Neural cell (in vitro differentiated cells): ENCODE data around the gene NR4A3. TPM values are rescaled to one million over a fixed set of nuclear protein-coding genes. Genes with fewer than 3 reads are reported as not detected.

Source experiments
- H2AFZ ChIP-seq: fragments of 200-600, 300-800 bp; sonication (generic), shearing (Covaris generic); 2 replicates; pipeline ENCODE4 v1.6.0; 2014; ENCODE audit warnings: low read depth, mild to moderate bottlenecking, antibody characterized with exemption, low read length, moderate library complexity
- H3F3A ChIP-seq: fragments of 200-600 bp; shearing (Covaris generic); 2 replicates; pipeline ENCODE4 v1.6.1; 2016; ENCODE audit warnings: mild to moderate bottlenecking, moderate library complexity, mixed read lengths, antibody characterized with exemption, low read length; ENCODE audit not compliant: insufficient read depth, poor library complexity, severe bottlenecking
- H3K27ac ChIP-seq: fragments of 200-600, 300-800 bp; sonication (generic), shearing (Covaris generic); 2 replicates; pipeline ENCODE4 v1.5.1; 2014; ENCODE audit warnings: mild to moderate bottlenecking, low read length, moderate library complexity
- H3K27me3 ChIP-seq: fragments of 300-800, 200-600 bp; sonication (generic), shearing (Covaris generic); 2 replicates; pipeline ENCODE4 v1.6.0; 2014; ENCODE audit warnings: mild to moderate bottlenecking, low read depth, low read length, moderate library complexity; ENCODE audit not compliant: insufficient read depth
- H3K36me3 ChIP-seq: fragments of 300-800, 200-600 bp; sonication (generic), shearing (Covaris generic); 2 replicates; pipeline ENCODE4 v1.5.1; 2014; ENCODE audit warnings: mild to moderate bottlenecking, antibody characterized with exemption, low read length, moderate library complexity; ENCODE audit not compliant: insufficient read depth
- H3K4me2 ChIP-seq: fragments of 300-800, 200-600 bp; sonication (generic), shearing (Covaris generic); 2 replicates; pipeline ENCODE4 v1.6.0; 2014; ENCODE audit warnings: mild to moderate bottlenecking, low read length
- H3K4me3 ChIP-seq: fragments of 300-800, 200-600 bp; sonication (generic), shearing (Covaris generic); 2 replicates; pipeline ENCODE4 v1.5.1; 2014; ENCODE audit warnings: mild to moderate bottlenecking, low read length, moderate library complexity
- H3K79me2 ChIP-seq: fragments of 200-600 bp; shearing (Covaris generic); replicated peaks from 2 replicates; pipeline ENCODE4 v1.6.0; 2014; ENCODE audit warnings: mild to moderate bottlenecking, low read length, moderate library complexity; ENCODE audit not compliant: insufficient read depth
- H3K9ac ChIP-seq: fragments of 300-800, 200-600 bp; sonication (generic), shearing (Covaris generic); 2 replicates; pipeline ENCODE4 v1.6.1; 2016; ENCODE audit warnings: mild to moderate bottlenecking, low read length, mixed read lengths
- H3K9me2 ChIP-seq: fragments of 200-600 bp; shearing (Covaris generic); 2 replicates; pipeline ENCODE4 v1.6.1; 2016; ENCODE audit warnings: mild to moderate bottlenecking, low read length, mixed read lengths; ENCODE audit not compliant: insufficient read depth
- H3K9me3 ChIP-seq: fragments of 200-600, 300-800 bp; sonication (generic), shearing (Covaris generic); 2 replicates; pipeline ENCODE4 v1.6.1; 2016; ENCODE audit warnings: mild to moderate bottlenecking, mixed run types, low read length, moderate library complexity, mixed read lengths
- H4K20me1 ChIP-seq: fragments of 200-600 bp; shearing (Covaris generic); 2 replicates; pipeline ENCODE4 v1.6.1; 2016; ENCODE audit warnings: mild to moderate bottlenecking, mixed run types; ENCODE audit not compliant: insufficient read depth
- CTCF ChIP-seq: fragments of 450-650 bp; IDR thresholded peaks from 2 replicates; pipeline ENCODE4 v1.5.1; 2014; ENCODE audit warnings: antibody characterized with exemption, mild to moderate bottlenecking, moderate library complexity; ENCODE audit not compliant: poor library complexity, severe bottlenecking
- EP300 ChIP-seq: fragments of 450-650 bp; conservative IDR thresholded peaks from 2 replicates; pipeline ENCODE4 v1.6.1; 2014; ENCODE audit warnings: antibody characterized with exemption, mild to moderate bottlenecking, moderate library complexity; ENCODE audit not compliant: poor library complexity, severe bottlenecking
- EZH2 ChIP-seq: fragments of 200-600, 300-800 bp; shearing (Covaris generic), sonication (generic); IDR thresholded peaks from 2 replicates; pipeline ENCODE4 v1.6.1; 2014; ENCODE audit warnings: antibody characterized with exemption, low read length, borderline replicate concordance, mild to moderate bottlenecking; ENCODE audit not compliant: insufficient read depth, poor library complexity, severe bottlenecking
- MXI1 ChIP-seq: fragments of 450-650 bp; conservative IDR thresholded peaks from 2 replicates; pipeline ENCODE4 v1.6.1; 2014; ENCODE audit warnings: antibody characterized with exemption, mild to moderate bottlenecking; ENCODE audit not compliant: poor library complexity, severe bottlenecking
- POLR2AphosphoS5 ChIP-seq: IDR thresholded peaks from 2 replicates; pipeline ENCODE4 v1.6.1; 2012
- RAD21 ChIP-seq: fragments of 450-650 bp; conservative IDR thresholded peaks from 2 replicates; pipeline ENCODE4 v1.6.1; 2014; ENCODE audit warnings: antibody characterized with exemption, mild to moderate bottlenecking, moderate library complexity
- REST ChIP-seq: IDR thresholded peaks from 2 replicates; pipeline ENCODE4 v1.6.1; 2012; ENCODE audit warnings: borderline replicate concordance
- SMC3 ChIP-seq: fragments of 450-650 bp; conservative IDR thresholded peaks from 2 replicates; pipeline ENCODE4 v1.6.1; 2014; ENCODE audit warnings: antibody characterized with exemption, mild to moderate bottlenecking, moderate library complexity; ENCODE audit not compliant: poor library complexity
- TAF1 ChIP-seq: IDR thresholded peaks from 2 replicates; pipeline ENCODE4 v1.6.1; 2012; ENCODE audit warnings: low read depth
- polyA plus RNA-seq: library from polyadenylated mRNA; depleted of rRNA; stranded (reverse); fragments of >200 nt; gene quantifications from 2 replicates; pipeline ENCODE4 v1.2.3, GENCODE V29; 2014

NR4A3 gene
- polyA plus RNA-seq, 1 donor from 2014 or later: 2.7 TPM

GRCh38 chr9:99834474-99834873 is 12.8 kb downstream of the NR4A3 start:
- Histone ChIP-seq H3K4me3 (no peak overlapping the region), H2AFZ (no peak overlapping the region), H3F3A (no peaks in the 10 kb centered on the region), H3K9me2 (no peaks in the 10 kb centered on the region), H3K27ac (no peak overlapping the region), H3K79me2 (no peaks in the 10 kb centered on the region), H3K9me3 (no peaks in the 10 kb centered on the region), H3K36me3 (no peaks in the 10 kb centered on the region), H3K27me3 (peaks cover 18% of the 10 kb centered on the region), H4K20me1 (no peaks in the 10 kb centered on the region), H3K4me2 (no peak overlapping the region), H3K9ac (no peak overlapping the region)
- TF ChIP-seq MXI1 (no peak), SMC3 (no peak), TAF1 (no peak)

GRCh38 chr9:99835142-99835541 is 13.5 kb downstream of the NR4A3 start:
- H2AFZ ChIP-seq: no peak overlapping the region
- TF ChIP-seq TAF1: no peak
- TF ChIP-seq EZH2: no peak
- no peak for TF ChIP-seq RAD21
- no peak for TF ChIP-seq MXI1
- no peak for TF ChIP-seq SMC3
- TF ChIP-seq REST: no peak
- TF ChIP-seq CTCF: no peak
- TF ChIP-seq EP300: no peak
- no peak for TF ChIP-seq POLR2AphosphoS5

GRCh38 chr9:99835581-99835980 is 13.9 kb downstream of the NR4A3 start:
- no peak overlapping the region for H3K4me3 ChIP-seq
- H3K9me2 ChIP-seq: no peaks in the 10 kb centered on the region
- H3K9ac ChIP-seq: no peak overlapping the region
- H3K27ac ChIP-seq: no peak overlapping the region
- H3K79me2 ChIP-seq: no peaks in the 10 kb centered on the region
- TF ChIP-seq REST: no peak
- H3K4me2 ChIP-seq: no peak overlapping the region
- H4K20me1 ChIP-seq: no peaks in the 10 kb centered on the region
- H3K27me3 ChIP-seq: peaks cover 7% of the 10 kb centered on the region
- no peaks in the 10 kb centered on the region for H3F3A ChIP-seq
- H3K36me3 ChIP-seq: no peaks in the 10 kb centered on the region
- no peak overlapping the region for H2AFZ ChIP-seq
- H3K9me3 ChIP-seq: no peaks in the 10 kb centered on the region

More at GRCh38 chr9:99835142-99835541, 13.5 kb downstream of the NR4A3 start:
- H3K4me3 ChIP-seq: no peak overlapping the region
- no peak overlapping the region for H3K27ac ChIP-seq
- no peaks in the 10 kb centered on the region for H3K79me2 ChIP-seq
- no peaks in the 10 kb centered on the region for H3K9me2 ChIP-seq
- H4K20me1 ChIP-seq: no peaks in the 10 kb centered on the region
- H3F3A ChIP-seq: no peaks in the 10 kb centered on the region
- no peak overlapping the region for H3K4me2 ChIP-seq
- peaks cover 11% of the 10 kb centered on the region for H3K27me3 ChIP-seq
- no peak overlapping the region for H3K9ac ChIP-seq
- no peaks in the 10 kb centered on the region for H3K9me3 ChIP-seq
- no peaks in the 10 kb centered on the region for H3K36me3 ChIP-seq
